Measurements from ENCODE around the gene OR6T1.

The OR6T1 gene

DNA sequence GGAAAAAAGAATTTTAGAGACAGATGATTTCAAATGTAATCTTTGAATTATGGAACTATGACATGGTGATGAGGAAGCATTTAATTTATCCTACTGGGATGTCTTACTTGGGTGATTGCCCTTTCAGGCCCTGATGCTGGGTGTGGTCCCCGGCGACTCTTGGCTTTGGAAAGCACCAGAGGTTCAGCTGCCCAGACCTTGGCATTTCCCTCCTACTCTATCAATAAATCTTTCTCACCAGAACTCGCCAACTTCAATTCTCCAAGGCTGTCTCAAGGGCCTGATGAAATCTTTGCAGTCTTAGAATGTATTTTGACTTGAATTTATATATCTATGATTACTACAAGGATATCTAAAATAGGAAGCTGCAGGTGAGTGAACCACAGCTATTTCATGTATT is 22.7 kb downstream of the OR6T1 start:
- no CpG with 5 or more reads among the region's 3 CpGs for WGBS (ENCODE audit: insufficient coverage, insufficient read length)
- no peaks in the 10 kb centered on the region for H3K9me3 ChIP-seq (ENCODE audit: control insufficient read depth, insufficient read depth, low read length)
- H3K4me1 ChIP-seq (ENCODE audit: control insufficient read depth, insufficient read depth, low read length): no peaks in the 10 kb centered on the region
- no peaks in the 10 kb centered on the region for H3K36me3 ChIP-seq (ENCODE audit: control insufficient read depth, insufficient read depth, low read length)
- H3K27ac ChIP-seq (ENCODE audit: low read length): no peak overlapping the region
- DNase-seq (ENCODE audit: low read depth, low spot score): no peak
- no peaks in the 10 kb centered on the region for H3K27me3 ChIP-seq (ENCODE audit: control insufficient read depth, insufficient read depth, low read length)
- no peak overlapping the region for H3K4me3 ChIP-seq (ENCODE audit: low read length)

DNA sequence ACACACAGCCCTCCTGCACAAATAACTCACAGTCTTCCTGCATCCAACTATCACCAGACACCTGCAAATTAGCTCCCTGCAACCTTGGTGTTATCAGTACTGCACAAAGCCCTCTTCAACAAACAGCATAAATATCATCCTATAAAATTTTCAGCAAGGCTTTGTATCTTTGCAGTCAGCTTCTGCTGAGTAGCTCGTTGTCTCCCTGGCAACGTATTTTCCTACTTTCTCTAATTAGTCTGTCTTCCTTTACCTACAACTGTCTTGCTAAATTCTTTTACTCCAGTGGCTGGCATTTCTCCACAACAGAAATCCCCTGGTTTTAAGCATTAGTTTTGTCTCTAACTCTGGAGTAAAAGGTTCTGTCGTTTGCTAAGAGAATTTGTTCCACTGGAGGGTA is 37.8 kb downstream of the OR6T1 start:
- no peaks in the 10 kb centered on the region for H3K9me3 ChIP-seq (ENCODE audit: control insufficient read depth, insufficient read depth, low read length)
- no CpG with 5 or more reads among the region's 3 CpGs for WGBS (ENCODE audit: insufficient coverage, insufficient read length)
- no peaks in the 10 kb centered on the region for H3K36me3 ChIP-seq (ENCODE audit: control insufficient read depth, insufficient read depth, low read length)
- DNase-seq (ENCODE audit: low read depth, low spot score): no peak
- no peaks in the 10 kb centered on the region for H3K4me1 ChIP-seq (ENCODE audit: control insufficient read depth, insufficient read depth, low read length)
- H3K27me3 ChIP-seq (ENCODE audit: control insufficient read depth, insufficient read depth, low read length): no peaks in the 10 kb centered on the region
- no peak overlapping the region for H3K27ac ChIP-seq (ENCODE audit: low read length)
- no peak overlapping the region for H3K4me3 ChIP-seq (ENCODE audit: low read length)

DNA sequence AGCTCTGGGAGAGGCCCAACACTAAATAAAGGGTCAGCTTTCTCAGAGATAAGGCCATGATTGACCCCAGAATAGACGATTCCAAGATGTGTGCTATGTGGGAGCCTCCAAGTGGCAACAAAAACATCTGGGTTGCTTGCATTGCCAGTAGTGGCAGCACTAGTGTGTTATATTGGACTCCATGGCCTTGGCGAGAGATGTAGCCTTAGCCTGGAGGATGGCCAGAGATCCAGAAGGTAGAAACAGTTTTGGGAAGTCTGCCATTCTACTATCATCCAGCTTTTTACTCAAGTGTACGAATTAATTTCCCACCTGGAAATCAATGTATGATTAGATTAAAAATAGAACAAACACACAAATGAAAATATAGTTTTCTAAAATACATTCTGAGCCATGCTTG is 38.7 kb downstream of the OR6T1 start:
- H3K27me3 ChIP-seq (ENCODE audit: control insufficient read depth, insufficient read depth, low read length): no peaks in the 10 kb centered on the region
- no peaks in the 10 kb centered on the region for H3K9me3 ChIP-seq (ENCODE audit: control insufficient read depth, insufficient read depth, low read length)
- no peaks in the 10 kb centered on the region for H3K36me3 ChIP-seq (ENCODE audit: control insufficient read depth, insufficient read depth, low read length)
- no peak overlapping the region for H3K27ac ChIP-seq (ENCODE audit: low read length)
- no peak overlapping the region for H3K4me3 ChIP-seq (ENCODE audit: low read length)
- H3K4me1 ChIP-seq (ENCODE audit: control insufficient read depth, insufficient read depth, low read length): no peaks in the 10 kb centered on the region
- WGBS (ENCODE audit: insufficient coverage, insufficient read length): no CpG with 5 or more reads among the region's 3 CpGs
- no peak for DNase-seq (ENCODE audit: low read depth, low spot score)

DNA sequence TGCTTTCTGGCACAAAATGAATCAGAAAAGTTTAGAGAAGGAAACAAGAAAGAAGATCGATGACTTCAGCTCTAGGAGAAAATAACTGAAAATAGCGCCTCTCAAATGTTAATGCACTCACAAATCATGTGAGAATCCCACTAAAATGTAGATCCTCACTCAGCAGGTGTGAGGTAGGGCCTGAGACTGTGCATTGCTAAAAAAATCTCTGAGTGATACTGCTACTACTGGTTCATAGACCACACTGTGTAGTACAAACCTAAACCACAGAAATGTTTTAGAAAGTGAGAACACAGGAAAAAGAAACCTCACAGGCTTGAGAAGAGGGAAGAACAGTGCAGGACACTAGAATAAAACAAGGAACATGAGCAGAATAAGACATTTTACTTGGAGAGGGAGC is 39.7 kb downstream of the OR6T1 start:
- no CpG with 5 or more reads among the region's 2 CpGs for WGBS (ENCODE audit: insufficient coverage, insufficient read length)
- Histone ChIP-seq H3K9me3 (ENCODE audit: control insufficient read depth, insufficient read depth, low read length) (no peaks in the 10 kb centered on the region), H3K36me3 (ENCODE audit: control insufficient read depth, insufficient read depth, low read length) (no peaks in the 10 kb centered on the region), H3K27ac (ENCODE audit: low read length) (no peak overlapping the region), H3K4me3 (ENCODE audit: low read length) (no peak overlapping the region), H3K27me3 (ENCODE audit: control insufficient read depth, insufficient read depth, low read length) (no peaks in the 10 kb centered on the region), H3K4me1 (ENCODE audit: control insufficient read depth, insufficient read depth, low read length) (no peaks in the 10 kb centered on the region)
- no peak for DNase-seq (ENCODE audit: low read depth, low spot score)

DNA sequence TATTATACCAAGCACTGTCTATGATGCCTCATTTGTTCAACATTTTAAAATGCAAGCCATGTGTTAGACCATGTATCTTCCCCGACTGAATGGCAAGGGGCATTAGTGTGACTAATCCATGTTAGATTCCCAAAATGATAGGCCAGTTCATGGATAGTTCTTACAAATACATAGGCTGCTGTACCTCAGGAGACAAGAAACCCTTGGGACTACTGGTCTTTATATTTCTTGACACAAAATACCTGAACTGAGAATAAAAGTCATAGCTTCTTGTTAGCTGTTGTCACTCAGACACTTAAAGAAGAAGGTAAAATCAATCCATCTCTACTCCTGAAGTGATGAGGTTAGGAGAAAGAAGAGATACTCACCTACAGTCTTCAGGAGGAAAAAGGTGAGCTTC is 41.8 kb downstream of the OR6T1 start, which contains the start of gene OR8D4:
OR8D4 (plus strand) TSS at position 301 of the 400 bp plus-strand sequence. CDS start 4,265 bp downstream, outside the sequence.
- H3K27ac ChIP-seq (ENCODE audit: low read length): no peak within 1 kb of the TSS
- H3K4me1 ChIP-seq (ENCODE audit: control insufficient read depth, insufficient read depth, low read length): no peaks in the 10 kb centered on the region
- no peak for DNase-seq (ENCODE audit: low read depth, low spot score)
- no peaks in the 10 kb centered on the region for H3K9me3 ChIP-seq (ENCODE audit: control insufficient read depth, insufficient read depth, low read length)
- no peak within 1 kb of the TSS for H3K4me3 ChIP-seq (ENCODE audit: low read length)
- no peaks in the 10 kb centered on the region for H3K36me3 ChIP-seq (ENCODE audit: control insufficient read depth, insufficient read depth, low read length)
- no peaks in the 10 kb centered on the region for H3K27me3 ChIP-seq (ENCODE audit: control insufficient read depth, insufficient read depth, low read length)
- WGBS (ENCODE audit: insufficient coverage, insufficient read length): no CpG with 5 or more reads among the region's 1 CpG

DNA sequence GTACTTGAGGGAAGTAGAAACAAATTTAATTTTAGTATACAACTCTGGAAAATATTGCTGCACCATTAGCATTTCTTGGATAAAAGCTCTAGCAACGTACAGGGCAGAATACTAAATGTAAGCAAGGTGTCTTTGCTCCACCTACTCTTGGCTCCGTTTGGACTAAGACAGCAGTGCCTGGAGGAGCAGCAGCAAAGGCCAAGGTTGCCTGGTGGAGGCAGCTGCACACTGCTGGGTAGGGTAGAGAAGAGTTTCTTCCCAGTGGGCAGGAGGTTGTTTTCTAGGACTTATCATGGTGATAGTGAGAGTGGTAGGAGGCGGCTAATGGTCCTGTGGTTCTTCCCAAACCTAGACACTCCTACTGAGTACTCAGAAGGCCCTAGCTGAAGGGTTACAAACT is 43.8 kb downstream of the OR6T1 start:
- Histone ChIP-seq H3K27me3 (ENCODE audit: control insufficient read depth, insufficient read depth, low read length) (no peaks in the 10 kb centered on the region), H3K27ac (ENCODE audit: low read length) (no peak overlapping the region), H3K9me3 (ENCODE audit: control insufficient read depth, insufficient read depth, low read length) (no peaks in the 10 kb centered on the region), H3K4me3 (ENCODE audit: low read length) (no peak overlapping the region), H3K4me1 (ENCODE audit: control insufficient read depth, insufficient read depth, low read length) (no peaks in the 10 kb centered on the region), H3K36me3 (ENCODE audit: control insufficient read depth, insufficient read depth, low read length) (no peaks in the 10 kb centered on the region)
- no peak for DNase-seq (ENCODE audit: low read depth, low spot score)
- no CpG with 5 or more reads among the region's 3 CpGs for WGBS (ENCODE audit: insufficient coverage, insufficient read length)
